Lung (tissue), 12 donors: ENCODE data around the gene MMD. TPM values are rescaled to one million over a fixed set of nuclear protein-coding genes. Genes with fewer than 3 reads are reported as not detected.

Experiments
- ATAC-seq: fragments of 200-7000 bp; cut with Tn5 transposase; one replicate; pipeline ENCODE4 v1.9.1; 2020; ENCODE audit warnings: moderate number of reproducible peaks; ENCODE audit not compliant: insufficient read depth, low FRiP score
- DNase-seq, 3 donors: peaks; one replicate each; pipeline ENCODE4 v3.0.0-alpha.2; 2013 to 2017
- H3K27ac ChIP-seq, 2 donors: one replicate each; pipeline ENCODE4 v1.5.1; 2013; ENCODE audit warnings: mild to moderate bottlenecking in 2 of 2, moderate library complexity in 2 of 2, control low read depth in 1 of 2, inconsistent platforms in 1 of 2, low read depth in 1 of 2, low read length in 1 of 2
- H3K27me3 ChIP-seq, 3 donors: one replicate each; pipeline ENCODE4 v1.5.1; 2013; ENCODE audit warnings: low read length in 2 of 3; ENCODE audit not compliant: control insufficient read depth in 3 of 3, insufficient read depth in 3 of 3
- H3K36me3 ChIP-seq, 4 donors: one replicate each; pipeline ENCODE4 v1.5.1; 2013; ENCODE audit warnings: low read length in 4 of 4, mild to moderate bottlenecking in 1 of 4, moderate library complexity in 1 of 4; ENCODE audit not compliant: control insufficient read depth in 4 of 4, insufficient read depth in 4 of 4
- H3K4me1 ChIP-seq, 5 donors: one replicate each; pipeline ENCODE4 v1.5.1; 2013; ENCODE audit warnings: low read length in 5 of 5, mild to moderate bottlenecking in 2 of 5, moderate library complexity in 1 of 5; ENCODE audit not compliant: control insufficient read depth in 5 of 5, insufficient read depth in 5 of 5
- H3K4me3 ChIP-seq: one replicate; pipeline ENCODE4 v1.5.1; 2013; ENCODE audit warnings: mild to moderate bottlenecking, control low read depth, moderate library complexity
- H3K9ac ChIP-seq, 2 donors: one replicate each; pipeline ENCODE4 v1.5.1; 2013; ENCODE audit warnings: low read length in 2 of 2, control low read depth in 1 of 2; ENCODE audit not compliant: insufficient read depth in 1 of 2
- H3K9me3 ChIP-seq, 4 donors: one replicate each; pipeline ENCODE4 v1.5.1; 2013; ENCODE audit warnings: low read length in 3 of 4, mild to moderate bottlenecking in 1 of 4, moderate library complexity in 1 of 4; ENCODE audit not compliant: control insufficient read depth in 4 of 4, insufficient read depth in 3 of 4
- CTCF ChIP-seq: IDR thresholded peaks from 2 replicates; pipeline ENCODE4 v1.5.1; 2012; ENCODE audit warnings: mild to moderate bottlenecking; ENCODE audit errors: control extremely low read depth, extremely low read depth
- WGBS, 2 donors: extraction: QIAGEN DNeasy Blood & Tissue Kit; methylation state at CpG; one replicate each; pipeline ENCODE4 v1.1.7; 2013; 5-methylcytosine and 5-hydroxymethylcytosine counted together
- polyA plus RNA-seq, 2 donors: library from polyadenylated mRNA; stranded (reverse); fragments of 200-250 nt; gene quantifications; one replicate each; pipeline ENCODE4 v1.2.1, GENCODE V29; 2013
- total RNA-seq, 2 donors: library from RNA; depleted of rRNA in 1 of 2; stranded (reverse); fragments of >200 nt in 1 of 2; gene quantifications; one replicate each; pipeline ENCODE4 v1.2.1, GENCODE V29; 2014 to 2021
- donor health status: control.
- donor health status: control.
- donor health status: Bipolar disorder and iron deficiency.
- donor health status: healthy.
- donor health status: DM: yes; HTN: yes; CAD: no.

The MMD gene
- total and polyA plus RNA-seq, 4 donors = 10.9 to 19.0 (median 13.5) TPM

GRCh38 chr17:55347341-55347740 lies 74.3 kb downstream of the MMD start:
- H3K27ac ChIP-seq = no peak overlapping the region
- H3K4me1 ChIP-seq = peaks cover 0 to 3% (median 0%) of the 10 kb centered on the region in 5 donors
- no peak for TF ChIP-seq CTCF
- peaks cover 0 to 2% (median 0%) of the 10 kb centered on the region in 4 donors for H3K9me3 ChIP-seq
- H3K36me3 ChIP-seq = no peaks in the 10 kb centered on the region
- no peak overlapping the region for H3K4me3 ChIP-seq
- DNase-seq (no peak), ATAC-seq (no peak)
- 92 to 93% methylated on average over 2 of the region's 2 CpGs for WGBS, 2 donors
- no peak overlapping the region for H3K9ac ChIP-seq
- no peaks in the 10 kb centered on the region for H3K27me3 ChIP-seq

- Histone ChIP-seq H3K4me1 (peaks cover 0 to 3% (median 0%) of the 10 kb centered on the region in 5 donors), H3K4me3 (no peak overlapping the region), H3K27ac (no peak overlapping the region), H3K9me3 (peaks cover 0 to 2% (median 0%) of the 10 kb centered on the region in 4 donors), H3K27me3 (no peaks in the 10 kb centered on the region), H3K36me3 (no peaks in the 10 kb centered on the region), H3K9ac (no peak overlapping the region)
- DNase-seq (no peak), ATAC-seq (no peak)
- no peak for TF ChIP-seq CTCF
- WGBS, 2 donors = 98 to 100% methylated on average over 1 of the region's 1 CpG
Measured at GRCh38 chr17:55346658-55347057, 75.0 kb downstream of the MMD start.

GRCh38 chr17:55345132-55345531 lies 76.5 kb downstream of the MMD start:
- Histone ChIP-seq H3K27ac (no peak overlapping the region), H3K9ac (no peak overlapping the region), H3K9me3 (peaks cover 0 to 2% (median 0%) of the 10 kb centered on the region in 4 donors), H3K4me3 (no peak overlapping the region), H3K27me3 (no peaks in the 10 kb centered on the region), H3K4me1 (peaks cover 0 to 3% (median 0%) of the 10 kb centered on the region in 5 donors), H3K36me3 (no peaks in the 10 kb centered on the region)
- DNase-seq = no peak
- no peak for ATAC-seq
- no peak for TF ChIP-seq CTCF
- WGBS, 2 donors = 73 to 77% methylated on average over 1 of the region's 1 CpG

GRCh38 chr17:55344514-55344997 lies 77.1 kb downstream of the MMD start:
- Histone ChIP-seq H3K36me3 (no peaks in the 10 kb centered on the region), H3K9me3 (peaks cover 0 to 2% (median 0%) of the 10 kb centered on the region in 4 donors), H3K9ac (no peak overlapping the region), H3K4me3 (no peak overlapping the region), H3K27ac (no peak overlapping the region), H3K4me1 (peaks cover 0 to 3% (median 0%) of the 10 kb centered on the region in 5 donors), H3K27me3 (peaks cover 0 to under 1% (median 0%) of the 10 kb centered on the region in 3 donors)
- DNase-seq = no peak
- 81 to 82% methylated on average over 3 of the region's 3 CpGs for WGBS, 2 donors
- no peak for ATAC-seq
- TF ChIP-seq CTCF = no peak
